Stimulated activated CD4-positive, alpha-beta T cell treated with anti-CD3 and anti-CD28 coated beads, TNF-alpha, amount 100 ng/mL, for 48 hours (primary cell): ENCODE data around the gene IPO9.
"Not testable (repeated sequence)": the region's sequence is repeated elsewhere in the genome, so short reads cannot be mapped to it uniquely, and the experiment has no call there.

Experiments
- DNase-seq, 3 donors: peaks; one replicate each; pipeline ENCODE4 v3.0.0-alpha.2; 2020; ENCODE audit warnings: low read depth in 3 of 3

IPO9 gene

GRCh38 chr1:201888282-201889089, 59.5 kb downstream of the IPO9 start, which contains the start of gene SHISA4:
SHISA4 (plus strand) TSS chr1:201888898; CDS start chr1:201888995, 97 bp downstream.
- DNase-seq = no peak

GRCh38 chr1:201889090-201889968, 60.4 kb downstream of the IPO9 start:
- DNase-seq = no peak

- no peak for DNase-seq
Measured at GRCh38 chr1:201890223-201890622, 61.3 kb downstream of the IPO9 start.

GRCh38 chr1:201890806-201891450, 62.0 kb downstream of the IPO9 start:
- no peak for DNase-seq

GRCh38 chr1:201891451-201892045, 62.6 kb downstream of the IPO9 start:
- DNase-seq = no peak

GRCh38 chr1:201892211-201892610, 63.3 kb downstream of the IPO9 start:
- no peak for DNase-seq

- no peak for DNase-seq
Measured at GRCh38 chr1:201893431-201893830, 64.5 kb downstream of the IPO9 start.

- DNase-seq = no peak
Measured at GRCh38 chr1:201894343-201895119, 65.6 kb downstream of the IPO9 start.

GRCh38 chr1:201895120-201895665, 66.2 kb downstream of the IPO9 start:
- DNase-seq = no peak

GRCh38 chr1:201895913-201896807, 67.2 kb downstream of the IPO9 start:
- DNase-seq = peak; percentile 75 to 79 (median 78)

GRCh38 chr1:201896951-201897391, 68.0 kb downstream of the IPO9 start:
- DNase-seq = no peak

- no peak for DNase-seq
Measured at GRCh38 chr1:201898240-201898894, 69.4 kb downstream of the IPO9 start.

GRCh38 chr1:201898992-201899391, 70.0 kb downstream of the IPO9 start:
- DNase-seq = no peak

- no peak for DNase-seq
Measured at GRCh38 chr1:201899683-201900429, 70.9 kb downstream of the IPO9 start.

GRCh38 chr1:201900476-201900875, 71.5 kb downstream of the IPO9 start:
- DNase-seq = no peak

- DNase-seq = not testable (repeated sequence)
Measured at GRCh38 chr1:201901036-201901435, 72.1 kb downstream of the IPO9 start.

- no peak for DNase-seq
Measured at GRCh38 chr1:201902198-201902597, 73.2 kb downstream of the IPO9 start.

- no peak for DNase-seq
Measured at GRCh38 chr1:201903135-201903534, 74.2 kb downstream of the IPO9 start.
